ENCODE results near the gene TRIP10. TPM values are rescaled to one million over a fixed set of nuclear protein-coding genes. Genes with fewer than 3 reads are reported as not detected.
A peak's percentile ranks its signal among the peaks of the same experiment; 100 is the strongest.

The TRIP10 gene
- total RNA-seq, 1 donor: 36.2 TPM

DNA sequence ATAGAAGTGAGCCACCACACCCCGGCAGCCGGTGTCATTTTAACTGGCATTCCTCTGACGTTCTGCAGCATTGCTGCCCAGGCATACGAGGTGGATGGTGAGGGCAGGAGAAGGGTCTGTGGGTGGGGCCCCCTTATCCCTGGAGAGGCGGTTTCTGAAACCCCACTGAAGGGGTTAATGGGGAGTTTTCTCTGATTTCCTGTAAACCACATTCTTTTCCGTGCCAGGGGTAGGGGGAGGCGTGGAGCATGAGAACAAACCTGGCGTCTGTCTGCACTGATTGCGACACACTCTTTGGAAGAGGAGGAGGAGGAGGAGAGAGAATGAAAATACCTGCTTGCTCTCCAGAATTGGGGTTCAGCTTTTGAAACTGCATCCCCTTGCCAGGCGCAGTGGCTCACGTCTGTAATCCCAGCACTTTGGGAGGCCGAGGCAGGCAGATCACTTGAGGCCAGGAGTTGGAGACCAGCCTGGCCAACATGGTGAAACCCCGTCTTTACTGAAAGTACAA is 16.3 kb upstream of the TRIP10 start:
- H3K9me3 ChIP-seq (ENCODE audit: low read depth, low read length): no peaks in the 10 kb centered on the region
- H2AFZ ChIP-seq (ENCODE audit: low read length): no peak overlapping the region
- peak overlapping the region; percentile 51 for H3K4me2 ChIP-seq (ENCODE audit: insufficient read depth, low read length)
- TF ChIP-seq, protein P1, sequence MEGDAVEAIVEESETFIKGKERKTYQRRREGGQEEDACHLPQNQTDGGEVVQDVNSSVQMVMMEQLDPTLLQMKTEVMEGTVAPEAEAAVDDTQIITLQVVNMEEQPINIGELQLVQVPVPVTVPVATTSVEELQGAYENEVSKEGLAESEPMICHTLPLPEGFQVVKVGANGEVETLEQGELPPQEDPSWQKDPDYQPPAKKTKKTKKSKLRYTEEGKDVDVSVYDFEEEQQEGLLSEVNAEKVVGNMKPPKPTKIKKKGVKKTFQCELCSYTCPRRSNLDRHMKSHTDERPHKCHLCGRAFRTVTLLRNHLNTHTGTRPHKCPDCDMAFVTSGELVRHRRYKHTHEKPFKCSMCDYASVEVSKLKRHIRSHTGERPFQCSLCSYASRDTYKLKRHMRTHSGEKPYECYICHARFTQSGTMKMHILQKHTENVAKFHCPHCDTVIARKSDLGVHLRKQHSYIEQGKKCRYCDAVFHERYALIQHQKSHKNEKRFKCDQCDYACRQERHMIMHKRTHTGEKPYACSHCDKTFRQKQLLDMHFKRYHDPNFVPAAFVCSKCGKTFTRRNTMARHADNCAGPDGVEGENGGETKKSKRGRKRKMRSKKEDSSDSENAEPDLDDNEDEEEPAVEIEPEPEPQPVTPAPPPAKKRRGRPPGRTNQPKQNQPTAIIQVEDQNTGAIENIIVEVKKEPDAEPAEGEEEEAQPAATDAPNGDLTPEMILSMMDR (IDR thresholded peaks at IDR 0.05; ENCODE audit: extremely low read depth, low read depth, low read length): no peak
- H3K4me1 ChIP-seq (ENCODE audit: insufficient read depth, low read length): peaks cover 12% of the 10 kb centered on the region
- H3K79me2 ChIP-seq (ENCODE audit: insufficient read depth, low read length): no peaks in the 10 kb centered on the region
- peaks cover 7% of the 10 kb centered on the region for H3K27me3 ChIP-seq (ENCODE audit: insufficient read depth, low read length)
- H3K4me3 ChIP-seq (ENCODE audit: insufficient read depth, low read length): no peak overlapping the region
- H3K36me3 ChIP-seq (ENCODE audit: insufficient read depth, low read length): no peaks in the 10 kb centered on the region
- no peak overlapping the region for H3K27ac ChIP-seq (ENCODE audit: low read depth, low read length)
- DNase-seq (ENCODE audit: insufficient read length, low spot score, missing footprints): peak; percentile 68
- H4K20me1 ChIP-seq (ENCODE audit: insufficient read depth, low read length): no peaks in the 10 kb centered on the region

DNA sequence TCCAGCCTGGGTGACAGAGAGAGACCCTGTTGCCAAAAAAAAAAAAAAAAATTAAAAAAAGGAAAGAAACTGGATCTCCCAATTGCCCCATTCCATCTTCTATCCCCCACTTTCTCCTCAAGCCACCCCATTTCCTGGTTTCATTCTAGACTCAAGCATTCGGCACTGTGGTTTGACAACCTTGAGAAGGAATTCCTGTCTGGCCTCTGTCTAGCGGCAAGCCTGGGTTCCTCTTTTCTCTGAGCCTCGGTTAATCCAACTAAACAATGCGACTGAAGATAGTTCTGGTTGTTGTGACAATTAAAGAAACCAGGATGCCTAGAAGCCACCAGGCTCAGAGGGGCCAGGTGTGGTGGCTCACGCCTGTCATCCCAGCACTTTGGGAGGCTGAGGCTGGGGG is 15.7 kb upstream of the TRIP10 start:
- peaks cover 12% of the 10 kb centered on the region for H3K4me1 ChIP-seq (ENCODE audit: insufficient read depth, low read length)
- no peak overlapping the region for H3K4me2 ChIP-seq (ENCODE audit: insufficient read depth, low read length)
- H3K27ac ChIP-seq (ENCODE audit: low read depth, low read length): no peak overlapping the region
- TF ChIP-seq, protein P1 (IDR thresholded peaks at IDR 0.05; ENCODE audit: extremely low read depth, low read depth, low read length): no peak
- H3K36me3 ChIP-seq (ENCODE audit: insufficient read depth, low read length): no peaks in the 10 kb centered on the region
- no peak overlapping the region for H3K4me3 ChIP-seq (ENCODE audit: insufficient read depth, low read length)
- no peaks in the 10 kb centered on the region for H3K79me2 ChIP-seq (ENCODE audit: insufficient read depth, low read length)
- H2AFZ ChIP-seq (ENCODE audit: low read length): no peak overlapping the region
- no peaks in the 10 kb centered on the region for H3K9me3 ChIP-seq (ENCODE audit: low read depth, low read length)
- no peaks in the 10 kb centered on the region for H4K20me1 ChIP-seq (ENCODE audit: insufficient read depth, low read length)
- peaks cover 7% of the 10 kb centered on the region for H3K27me3 ChIP-seq (ENCODE audit: insufficient read depth, low read length)
- DNase-seq (ENCODE audit: insufficient read length, low spot score, missing footprints): peak; percentile 14

DNA sequence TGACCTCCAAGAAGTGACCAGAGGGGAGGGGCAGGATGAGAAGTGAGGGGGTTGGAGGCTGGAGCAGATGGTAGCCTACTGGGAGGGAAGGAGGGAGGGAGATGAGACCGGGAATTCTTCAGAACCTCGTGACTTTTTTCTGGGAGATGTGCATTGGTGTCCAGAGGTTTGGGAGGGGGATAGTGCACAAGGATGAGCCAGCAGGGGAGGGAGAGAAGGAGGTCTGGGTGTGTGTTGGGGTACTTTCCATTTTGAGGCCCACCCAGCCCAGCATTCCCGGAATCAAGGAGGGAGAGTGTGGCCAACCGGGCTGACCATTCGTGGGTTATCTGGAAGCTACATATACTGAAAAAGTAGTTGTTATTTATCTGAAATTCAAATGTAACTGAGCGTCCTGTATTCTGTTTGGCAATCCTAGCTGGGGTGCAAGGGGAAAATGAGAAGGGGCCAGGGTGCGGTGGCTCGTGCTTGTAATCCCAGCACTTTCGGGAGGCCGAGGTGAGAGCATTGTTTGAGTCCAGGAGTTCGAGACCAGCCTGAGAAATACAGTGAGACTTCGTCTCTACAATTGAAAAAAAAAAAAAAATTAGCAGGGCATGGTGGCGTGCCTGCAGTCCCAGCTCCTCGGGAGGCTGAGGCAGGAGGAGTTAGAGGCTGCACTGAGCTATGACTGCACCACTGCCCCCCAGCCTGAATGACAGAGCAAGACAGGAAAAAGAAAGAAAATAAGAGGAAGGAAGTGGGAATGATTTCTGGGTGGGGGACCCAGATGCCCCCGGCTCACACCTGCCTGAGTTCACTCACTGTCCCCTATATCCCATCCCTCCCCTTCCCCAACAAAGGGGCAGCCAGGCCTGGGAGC is 14.6 kb upstream of the TRIP10 start:
- DNase-seq (ENCODE audit: insufficient read length, low spot score, missing footprints): peak; percentile 51

More for the DNA sequence above, 14.6 kb upstream of the TRIP10 start:
- Histone ChIP-seq H3K4me3 (ENCODE audit: insufficient read depth, low read length) (no peak overlapping the region), H3K27ac (ENCODE audit: low read depth, low read length) (no peak overlapping the region), H3K4me2 (ENCODE audit: insufficient read depth, low read length) (no peak overlapping the region), H2AFZ (ENCODE audit: low read length) (no peak overlapping the region), H3K9me3 (ENCODE audit: low read depth, low read length) (no peaks in the 10 kb centered on the region), H3K36me3 (ENCODE audit: insufficient read depth, low read length) (no peaks in the 10 kb centered on the region), H4K20me1 (ENCODE audit: insufficient read depth, low read length) (no peaks in the 10 kb centered on the region), H3K4me1 (ENCODE audit: insufficient read depth, low read length) (peaks cover 12% of the 10 kb centered on the region), H3K79me2 (ENCODE audit: insufficient read depth, low read length) (no peaks in the 10 kb centered on the region), H3K27me3 (ENCODE audit: insufficient read depth, low read length) (peaks cover 6% of the 10 kb centered on the region)
- TF ChIP-seq, protein P1 (IDR thresholded peaks at IDR 0.05; ENCODE audit: extremely low read depth, low read depth, low read length): no peak

Measured in osteoblast (primary cell).